Gastroesophageal sphincter (tissue), 4 donors: ENCODE data around the gene LHFPL2. TPM values are rescaled to one million over a fixed set of nuclear protein-coding genes. Genes with fewer than 3 reads are reported as not detected.

Experiments
- ATAC-seq: fragments of 150-250 bp; one replicate; pipeline ENCODE4 v1.9.1; 2016; ENCODE audit warnings: mild to moderate bottlenecking, moderate library complexity
- H3K27ac ChIP-seq, 4 donors: fragments of 200-600 bp; sonication (generic) in 3 of 4; 1 replicate in 3 of 4; 2 replicates in 1 of 4; pipeline ENCODE4 v1.5.1; 2016 to 2019
- H3K27me3 ChIP-seq: fragments of 200-600 bp; sonication (generic); one replicate; pipeline ENCODE4 v1.5.1; 2019
- H3K36me3 ChIP-seq, 2 donors: fragments of 200-600 bp; sonication (generic); one replicate each; pipeline ENCODE4 v1.5.1; 2019; ENCODE audit warnings: control low read depth in 1 of 2
- H3K4me1 ChIP-seq, 3 donors: fragments of 200-600 bp; sonication (generic); 1 replicate in 2 of 3; 2 replicates in 1 of 3; pipeline ENCODE4 v1.5.1; 2016 to 2019; ENCODE audit warnings: control low read depth in 2 of 3
- H3K4me3 ChIP-seq, 2 donors: fragments of 200-600 bp; sonication (generic); one replicate each; pipeline ENCODE4 v1.5.1; 2019; ENCODE audit warnings: mild to moderate bottlenecking in 1 of 2, moderate library complexity in 1 of 2
- H3K9me3 ChIP-seq, 3 donors: fragments of 200-600 bp; sonication (generic); one replicate each; pipeline ENCODE4 v1.5.1; 2017 to 2019; ENCODE audit warnings: control low read depth in 2 of 3
- EP300 ChIP-seq: sonication (generic); formaldehyde crosslinking; IDR thresholded peaks from one replicate; pipeline ENCODE4 v1.6.1; 2017; ENCODE audit warnings: antibody characterized with exemption, mild to moderate bottlenecking
- POLR2A ChIP-seq, 2 donors: fragments of 450-650 bp; IDR thresholded peaks; one replicate each; pipeline ENCODE4 v1.6.1; 2017; ENCODE audit warnings: antibody characterized with exemption in 2 of 2, mild to moderate bottlenecking in 2 of 2, moderate library complexity in 1 of 2
- POLR2AphosphoS5 ChIP-seq: sonication (generic); formaldehyde crosslinking; IDR thresholded peaks from one replicate; pipeline ENCODE4 v1.6.1; 2017; ENCODE audit warnings: antibody characterized with exemption
- WGBS, 2 donors: methylation state at CpG; one replicate each; pipeline ENCODE4 v1.1.5; 2018; ENCODE audit warnings: low coverage in 1 of 2; 5-methylcytosine and 5-hydroxymethylcytosine counted together
- total RNA-seq, 4 donors: library from RNA; depleted of rRNA; stranded (reverse); fragments of >200 nt; gene quantifications; one replicate each; pipeline ENCODE4 v1.1.0, GENCODE V29; 2016
- TF ChIP-seq, protein P1 (sequence below), 4 experiments: fragments of 200-600 bp in 2 of 4; fragments of 450-650 bp in 2 of 4; sonication (generic) in 1 of 4; IDR thresholded peaks; one replicate each; pipeline ENCODE4 v1.5.1; 2017 to 2019; ENCODE audit warnings: antibody characterized with exemption in 4 of 4, mild to moderate bottlenecking in 2 of 4, moderate library complexity in 2 of 4

The LHFPL2 gene
- total RNA-seq, 4 donors from 2014 or later: 14.9 to 44.2 (median 39.3) TPM

DNA sequence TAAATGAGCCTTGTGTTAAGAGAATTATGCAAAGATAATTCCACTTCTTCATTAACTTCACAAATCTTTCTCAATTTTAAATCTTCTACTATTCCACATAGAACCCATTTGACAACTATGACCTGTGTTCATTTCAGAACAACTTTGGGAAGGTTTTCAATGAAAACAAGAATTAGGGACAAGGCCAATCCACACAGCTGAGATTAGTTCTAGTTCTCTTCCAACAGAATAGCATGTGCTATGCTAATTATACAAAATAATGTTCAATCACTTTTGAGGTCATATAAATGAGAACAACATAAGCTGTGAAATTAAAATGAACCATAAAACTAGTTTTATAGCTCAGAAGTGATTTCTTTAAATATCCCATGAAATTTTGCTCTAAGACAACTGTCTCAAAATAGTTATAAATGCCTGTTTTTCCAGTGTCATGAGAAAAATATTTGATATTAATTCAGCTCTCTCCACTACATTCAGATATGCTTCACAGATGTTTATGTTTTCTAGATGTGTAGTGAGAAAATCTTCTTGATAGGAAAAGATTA is 7.2 kb upstream of the LHFPL2 start:
- Histone ChIP-seq H3K4me3 (no peak overlapping the region), H3K27me3 (no peaks in the 10 kb centered on the region), H3K9me3 (no peaks in the 10 kb centered on the region), H3K27ac (no peak overlapping the region), H3K4me1 (no peaks in the 10 kb centered on the region), H3K36me3 (no peaks in the 10 kb centered on the region)
- ATAC-seq: no peak
- TF ChIP-seq POLR2AphosphoS5 (no peak), POLR2A (IDR thresholded peaks at IDR 0.05) (no peak)

DNA sequence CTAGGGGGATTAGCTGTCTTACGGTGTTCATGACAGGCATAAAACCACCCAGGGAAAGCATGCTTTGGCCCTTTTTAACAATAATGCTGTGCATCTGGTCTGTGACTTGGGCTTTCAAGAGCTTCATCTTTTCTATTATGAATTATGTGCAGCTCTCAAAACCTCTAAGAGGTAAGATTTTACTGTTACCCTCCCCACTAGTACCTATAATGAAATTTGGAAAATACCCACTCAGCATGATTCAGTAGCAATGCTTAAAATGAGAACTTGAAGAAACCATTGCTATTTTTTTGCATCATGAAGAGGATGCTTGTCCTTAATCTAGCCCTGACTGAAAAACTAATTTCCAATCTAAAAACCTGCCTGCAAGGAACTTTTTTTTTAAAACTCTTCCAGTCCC is 5.8 kb upstream of the LHFPL2 start:
- Histone ChIP-seq H3K36me3 (no peaks in the 10 kb centered on the region), H3K27ac (no peak overlapping the region), H3K4me3 (no peak overlapping the region), H3K9me3 (no peaks in the 10 kb centered on the region), H3K27me3 (no peaks in the 10 kb centered on the region), H3K4me1 (peaks cover 0 to 6% (median 0%) of the 10 kb centered on the region in 3 donors)
- no peak for ATAC-seq
- WGBS, 2 donors: 86 to 89% methylated on average over 1 of the region's 1 CpG
- TF ChIP-seq POLR2A (IDR thresholded peaks at IDR 0.05) (no peak), POLR2AphosphoS5 (no peak)
- TF ChIP-seq, protein P1, sequence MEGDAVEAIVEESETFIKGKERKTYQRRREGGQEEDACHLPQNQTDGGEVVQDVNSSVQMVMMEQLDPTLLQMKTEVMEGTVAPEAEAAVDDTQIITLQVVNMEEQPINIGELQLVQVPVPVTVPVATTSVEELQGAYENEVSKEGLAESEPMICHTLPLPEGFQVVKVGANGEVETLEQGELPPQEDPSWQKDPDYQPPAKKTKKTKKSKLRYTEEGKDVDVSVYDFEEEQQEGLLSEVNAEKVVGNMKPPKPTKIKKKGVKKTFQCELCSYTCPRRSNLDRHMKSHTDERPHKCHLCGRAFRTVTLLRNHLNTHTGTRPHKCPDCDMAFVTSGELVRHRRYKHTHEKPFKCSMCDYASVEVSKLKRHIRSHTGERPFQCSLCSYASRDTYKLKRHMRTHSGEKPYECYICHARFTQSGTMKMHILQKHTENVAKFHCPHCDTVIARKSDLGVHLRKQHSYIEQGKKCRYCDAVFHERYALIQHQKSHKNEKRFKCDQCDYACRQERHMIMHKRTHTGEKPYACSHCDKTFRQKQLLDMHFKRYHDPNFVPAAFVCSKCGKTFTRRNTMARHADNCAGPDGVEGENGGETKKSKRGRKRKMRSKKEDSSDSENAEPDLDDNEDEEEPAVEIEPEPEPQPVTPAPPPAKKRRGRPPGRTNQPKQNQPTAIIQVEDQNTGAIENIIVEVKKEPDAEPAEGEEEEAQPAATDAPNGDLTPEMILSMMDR (IDR thresholded peaks at IDR 0.05): no peak

DNA sequence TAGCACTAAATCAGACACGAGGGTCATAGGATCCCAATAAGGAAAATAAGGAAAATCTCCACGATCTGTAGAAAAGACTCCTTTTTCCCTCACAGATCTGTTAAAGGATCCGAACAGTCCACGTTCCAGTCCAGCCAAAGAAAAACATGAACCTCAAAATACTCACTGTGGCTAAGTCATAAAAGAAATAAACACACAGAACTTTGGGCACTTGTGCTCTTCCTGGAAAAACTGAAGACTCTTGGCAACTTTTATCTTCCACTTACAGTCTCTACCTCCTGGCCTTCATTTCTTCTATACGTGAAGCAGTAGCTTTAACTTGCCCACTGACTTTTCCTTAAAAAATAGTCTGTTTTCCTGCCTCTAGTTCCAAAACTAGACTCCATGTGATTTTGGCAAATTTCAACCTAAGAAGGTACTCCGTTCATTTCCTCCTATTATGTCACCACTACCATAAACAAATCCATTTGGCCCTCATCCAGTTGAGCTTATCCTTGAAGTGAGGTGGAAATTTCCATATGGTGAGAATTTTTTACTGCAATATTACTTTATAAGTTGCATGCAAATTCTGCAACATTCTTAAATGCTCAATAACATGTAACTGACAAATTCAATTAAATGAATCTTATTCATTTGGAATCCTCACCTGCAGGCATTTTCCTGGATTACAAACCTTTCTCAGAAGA is 5.3 kb upstream of the LHFPL2 start:
- H3K27ac ChIP-seq: no peak overlapping the region
- WGBS, 2 donors: 48 to 53% methylated on average over 6 of the region's 6 CpGs

DNA sequence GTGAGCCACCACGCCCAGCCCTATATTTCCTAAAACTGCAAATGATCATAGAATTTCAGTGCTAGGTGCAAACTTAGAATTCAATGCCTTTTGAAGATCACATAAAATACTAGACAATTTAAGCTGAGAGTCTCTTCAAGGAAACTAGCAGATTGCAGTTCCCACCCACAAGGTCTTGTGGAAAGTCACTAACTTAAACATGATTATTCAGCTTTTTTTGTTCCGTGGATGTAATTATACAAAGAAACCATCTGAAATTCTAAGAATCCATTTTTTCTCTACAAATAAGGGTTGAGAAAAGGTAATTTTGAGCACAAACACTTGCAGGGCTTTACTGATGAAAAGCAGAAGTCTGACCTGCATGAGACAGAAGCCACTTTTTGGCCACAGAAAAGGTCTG is 4.5 kb upstream of the LHFPL2 start:
- TF ChIP-seq POLR2A (IDR thresholded peaks at IDR 0.05): no peak
- TF ChIP-seq, protein P1 (IDR thresholded peaks at IDR 0.05): no peak
- TF ChIP-seq POLR2AphosphoS5: no peak
- TF ChIP-seq EP300: no peak
- ATAC-seq: no peak
- no peak overlapping the region for H3K27ac ChIP-seq
- no peaks in the 10 kb centered on the region for H3K36me3 ChIP-seq
- 79 to 100% methylated on average over 1 of the region's 2 CpGs for WGBS, 2 donors
- H3K9me3 ChIP-seq: no peaks in the 10 kb centered on the region
- peaks cover 0 to 9% (median 0%) of the 10 kb centered on the region in 3 donors for H3K4me1 ChIP-seq
- no peak overlapping the region for H3K4me3 ChIP-seq
- no peaks in the 10 kb centered on the region for H3K27me3 ChIP-seq

More for the DNA sequence above, 5.3 kb upstream of the LHFPL2 start:
- TF ChIP-seq POLR2AphosphoS5 (no peak), POLR2A (IDR thresholded peaks at IDR 0.05) (no peak), EP300 (no peak)
- TF ChIP-seq, protein P1 (IDR thresholded peaks at IDR 0.05): no peak
- no peaks in the 10 kb centered on the region for H3K27me3 ChIP-seq
- H3K4me3 ChIP-seq: no peak overlapping the region
- no peaks in the 10 kb centered on the region for H3K36me3 ChIP-seq
- H3K4me1 ChIP-seq: peaks cover 0 to 9% (median 0%) of the 10 kb centered on the region in 3 donors
- no peaks in the 10 kb centered on the region for H3K9me3 ChIP-seq
- ATAC-seq: no peak

DNA sequence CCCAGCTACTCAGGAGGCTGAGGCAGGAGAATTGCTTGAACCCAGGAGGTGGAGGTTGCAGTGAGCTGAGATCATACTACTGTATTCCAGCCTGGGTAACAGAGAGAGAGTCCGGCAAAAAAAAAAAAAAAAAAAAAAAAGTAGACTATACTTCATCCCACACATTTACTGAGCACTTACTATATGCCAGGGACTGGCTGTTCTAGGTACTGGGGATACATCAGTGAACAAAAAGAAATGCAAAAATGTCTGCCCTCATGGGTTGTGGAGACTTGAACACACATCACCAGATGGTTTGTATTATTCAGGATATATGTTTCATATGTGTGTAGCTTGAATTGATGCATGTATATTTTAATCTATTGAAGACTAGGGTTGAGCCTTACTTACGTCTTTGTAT is 2.9 kb upstream of the LHFPL2 start:
- no peaks in the 10 kb centered on the region for H3K9me3 ChIP-seq
- peaks cover 0 to 25% (median 0%) of the 10 kb centered on the region in 3 donors for H3K4me1 ChIP-seq
- no peak overlapping the region for H3K27ac ChIP-seq
- 84 to 89% methylated on average over 1 to 2 of the region's 2 CpGs for WGBS, 2 donors
- no peaks in the 10 kb centered on the region for H3K27me3 ChIP-seq
- no peak for ATAC-seq
- H3K4me3 ChIP-seq: no peak overlapping the region
- H3K36me3 ChIP-seq: no peaks in the 10 kb centered on the region
- no peak for TF ChIP-seq EP300
- TF ChIP-seq, protein P1 (IDR thresholded peaks at IDR 0.05): no peak
- no peak for TF ChIP-seq POLR2AphosphoS5
- TF ChIP-seq POLR2A (IDR thresholded peaks at IDR 0.05): no peak
